GM12875 (cell line): ENCODE data around the gene ACOT13.
"Not testable (repeated sequence)": the region's sequence is repeated elsewhere in the genome, so short reads cannot be mapped to it uniquely, and the experiment has no call there.

Experiments used
- H3K4me3 ChIP-seq: one replicate; pipeline ENCODE4 v1.5.1; 2011; ENCODE audit warnings: low read depth, low read length, control low read depth
- TF ChIP-seq, protein P1 (sequence below): IDR thresholded peaks from 2 replicates; pipeline ENCODE4 v1.5.1; 2011; ENCODE audit warnings: low read depth, mild to moderate bottlenecking, control low read depth, inconsistent platforms, low read length, moderate library complexity, borderline replicate concordance; ENCODE audit not compliant: insufficient read depth

ACOT13 gene

DNA sequence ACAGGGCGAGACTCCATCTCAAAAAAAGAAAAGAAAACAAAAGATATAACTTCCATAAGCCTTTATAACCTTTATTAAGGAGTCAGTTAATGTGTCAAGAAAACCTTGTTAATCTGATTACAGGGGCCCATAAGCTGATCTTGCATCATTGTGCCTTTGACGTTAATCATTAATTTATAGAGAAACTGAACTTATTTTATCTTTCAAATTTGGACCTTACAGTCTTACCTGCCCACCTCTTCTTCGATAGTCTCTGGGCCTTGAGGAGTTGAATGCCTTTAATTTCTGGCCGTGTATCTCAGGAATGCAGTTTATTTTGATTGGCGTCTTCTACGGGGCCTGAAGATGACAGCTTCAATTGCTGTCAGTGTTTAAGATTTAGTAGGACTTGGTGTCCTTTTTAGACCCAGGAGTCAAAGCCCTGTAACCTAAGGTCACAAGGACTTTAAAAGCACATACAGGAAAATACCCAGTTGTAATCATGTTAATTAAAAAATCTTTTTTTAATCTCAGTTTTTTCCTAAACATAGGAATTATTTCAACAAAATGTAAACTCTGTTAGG is 5.8 kb downstream of the ACOT13 start:
- no peak overlapping the region for H3K4me3 ChIP-seq
- TF ChIP-seq, protein P1, sequence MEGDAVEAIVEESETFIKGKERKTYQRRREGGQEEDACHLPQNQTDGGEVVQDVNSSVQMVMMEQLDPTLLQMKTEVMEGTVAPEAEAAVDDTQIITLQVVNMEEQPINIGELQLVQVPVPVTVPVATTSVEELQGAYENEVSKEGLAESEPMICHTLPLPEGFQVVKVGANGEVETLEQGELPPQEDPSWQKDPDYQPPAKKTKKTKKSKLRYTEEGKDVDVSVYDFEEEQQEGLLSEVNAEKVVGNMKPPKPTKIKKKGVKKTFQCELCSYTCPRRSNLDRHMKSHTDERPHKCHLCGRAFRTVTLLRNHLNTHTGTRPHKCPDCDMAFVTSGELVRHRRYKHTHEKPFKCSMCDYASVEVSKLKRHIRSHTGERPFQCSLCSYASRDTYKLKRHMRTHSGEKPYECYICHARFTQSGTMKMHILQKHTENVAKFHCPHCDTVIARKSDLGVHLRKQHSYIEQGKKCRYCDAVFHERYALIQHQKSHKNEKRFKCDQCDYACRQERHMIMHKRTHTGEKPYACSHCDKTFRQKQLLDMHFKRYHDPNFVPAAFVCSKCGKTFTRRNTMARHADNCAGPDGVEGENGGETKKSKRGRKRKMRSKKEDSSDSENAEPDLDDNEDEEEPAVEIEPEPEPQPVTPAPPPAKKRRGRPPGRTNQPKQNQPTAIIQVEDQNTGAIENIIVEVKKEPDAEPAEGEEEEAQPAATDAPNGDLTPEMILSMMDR = no peak

DNA sequence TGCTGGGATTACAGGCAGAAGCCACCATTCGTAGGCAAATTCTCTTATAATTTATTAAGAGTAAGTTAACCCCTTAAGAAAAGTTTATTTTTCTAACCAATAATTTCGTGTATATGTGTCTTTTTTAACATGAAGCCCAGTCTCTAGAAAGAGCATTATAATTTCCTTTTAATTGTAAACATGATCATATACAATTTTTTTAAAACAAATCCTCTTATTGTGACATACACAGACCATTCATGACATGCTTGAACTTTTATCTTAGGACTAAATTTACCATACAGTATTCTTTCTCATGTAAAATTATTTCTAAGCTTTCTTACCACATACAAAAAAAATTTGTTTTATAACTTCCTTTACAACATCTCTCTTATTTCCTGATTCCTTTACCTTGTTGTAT is 6.7 kb downstream of the ACOT13 start:
- TF ChIP-seq, protein P1 = no peak
- no peak overlapping the region for H3K4me3 ChIP-seq

DNA sequence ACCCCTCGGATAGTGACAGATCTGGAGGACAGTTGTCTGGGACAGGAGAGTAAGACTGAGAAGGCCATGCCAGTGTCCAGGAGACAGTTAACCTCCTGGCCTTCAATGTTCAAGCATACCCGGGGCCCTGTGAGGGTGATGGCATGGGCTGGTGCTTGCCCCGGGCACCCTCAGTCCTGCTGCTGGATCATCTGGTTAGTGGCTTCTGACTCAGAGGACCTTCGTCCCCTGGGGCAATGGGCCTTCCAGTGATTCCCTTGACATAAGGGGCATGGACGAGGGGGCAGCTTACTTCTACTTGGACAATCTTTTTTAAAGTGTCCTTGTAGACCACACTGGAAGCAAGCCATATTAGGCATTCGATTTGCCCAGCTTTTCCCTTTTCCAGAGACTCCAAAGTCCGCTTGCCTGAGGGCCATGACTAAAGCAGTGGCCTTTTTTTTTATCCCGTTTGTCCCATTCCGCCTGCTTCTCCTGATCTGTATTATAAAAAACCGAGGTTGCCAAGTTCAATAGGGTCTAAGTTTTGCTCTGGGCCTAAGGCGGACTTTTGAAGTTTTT is 12.0 kb downstream of the ACOT13 start:
- H3K4me3 ChIP-seq = not testable (repeated sequence)

DNA sequence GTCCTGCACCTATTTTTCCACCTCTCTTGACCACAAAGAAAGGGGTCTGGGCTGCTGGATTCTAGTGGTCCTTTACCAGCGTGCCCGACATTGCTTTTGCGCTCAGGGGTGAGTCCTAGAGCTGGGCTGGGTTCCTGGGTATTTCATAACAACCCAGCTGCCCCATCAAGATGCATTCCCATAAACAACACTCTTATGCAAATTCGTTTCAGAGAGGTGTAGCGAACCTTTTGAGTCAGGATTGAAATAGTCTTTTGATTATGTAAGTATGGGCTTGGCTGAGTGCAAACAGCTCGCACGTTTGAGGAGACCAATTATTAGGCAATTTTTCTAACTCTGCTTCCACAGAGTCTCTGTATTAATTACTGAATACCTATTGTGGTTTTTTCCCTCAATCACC is 13.7 kb downstream of the ACOT13 start:
- H3K4me3 ChIP-seq = no peak overlapping the region
- TF ChIP-seq, protein P1 = no peak

DNA sequence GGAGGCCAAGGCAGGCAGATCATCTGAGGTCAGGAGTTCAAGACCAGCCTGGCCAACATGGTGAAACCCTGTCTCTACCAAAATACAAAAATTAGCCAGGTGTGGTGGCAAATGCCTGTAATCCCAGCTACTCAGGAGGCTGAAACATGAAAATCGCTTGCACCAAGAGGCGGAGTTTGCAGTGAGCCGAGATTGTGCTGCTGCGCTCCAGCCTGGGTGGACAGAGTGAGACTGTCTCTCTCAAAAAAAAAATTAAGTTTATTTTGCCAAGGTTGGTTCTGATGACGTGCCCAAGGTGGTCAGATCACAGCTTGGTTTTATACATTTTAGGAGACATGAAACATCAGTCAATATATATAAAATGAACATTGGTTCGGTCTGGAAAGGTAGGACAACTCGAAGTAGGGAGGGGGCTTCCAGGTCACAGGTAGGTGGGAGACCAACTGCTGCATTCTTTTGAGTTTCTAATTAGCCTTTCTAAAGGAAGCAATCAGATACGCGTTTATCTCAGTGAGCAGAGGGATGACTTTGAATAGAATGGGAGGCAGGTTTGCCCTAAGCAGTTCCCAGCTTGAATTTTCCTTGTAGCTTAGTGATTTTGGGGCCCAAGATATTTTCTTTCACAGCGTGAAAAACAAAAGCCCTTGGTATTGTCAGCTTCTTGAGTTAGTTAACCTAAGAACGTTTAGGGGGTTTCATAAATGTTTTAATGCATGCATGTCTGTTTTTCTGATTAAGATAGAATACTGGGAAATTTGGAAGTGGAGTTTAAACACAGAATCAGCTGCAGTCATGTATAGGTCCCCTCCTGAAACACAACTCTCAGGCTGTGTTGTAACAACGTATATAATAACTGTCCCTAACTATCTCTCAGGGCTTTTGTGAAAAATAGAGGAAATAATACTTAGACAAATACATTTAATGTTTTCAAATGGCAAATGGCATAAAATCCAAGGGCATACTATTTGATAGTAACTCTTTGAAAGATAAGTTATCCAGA is 16.7 kb downstream of the ACOT13 start:
- no peak overlapping the region for H3K4me3 ChIP-seq
- TF ChIP-seq, protein P1 = no peak

DNA sequence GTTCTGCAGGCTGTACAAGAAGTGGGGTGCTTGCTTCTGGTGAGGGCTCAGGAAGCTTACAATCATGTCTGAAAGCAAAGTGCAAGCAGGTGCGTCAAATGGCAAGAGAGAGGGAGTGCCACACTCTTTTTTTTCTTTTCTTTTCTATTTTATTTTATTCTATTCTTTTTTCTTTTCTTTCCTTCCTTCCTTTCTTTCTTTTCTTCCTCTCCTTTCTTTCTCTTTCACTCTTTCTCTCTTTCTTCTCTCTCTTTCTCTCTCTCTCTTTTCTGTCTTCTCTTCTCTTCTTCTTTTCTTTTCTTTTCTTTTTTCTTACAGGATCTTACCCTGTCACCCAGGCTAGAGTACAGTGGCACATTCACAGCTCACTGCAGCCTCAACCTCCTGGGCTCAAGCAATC is 19.5 kb downstream of the ACOT13 start:
- no peak overlapping the region for H3K4me3 ChIP-seq
- TF ChIP-seq, protein P1 = no peak

DNA sequence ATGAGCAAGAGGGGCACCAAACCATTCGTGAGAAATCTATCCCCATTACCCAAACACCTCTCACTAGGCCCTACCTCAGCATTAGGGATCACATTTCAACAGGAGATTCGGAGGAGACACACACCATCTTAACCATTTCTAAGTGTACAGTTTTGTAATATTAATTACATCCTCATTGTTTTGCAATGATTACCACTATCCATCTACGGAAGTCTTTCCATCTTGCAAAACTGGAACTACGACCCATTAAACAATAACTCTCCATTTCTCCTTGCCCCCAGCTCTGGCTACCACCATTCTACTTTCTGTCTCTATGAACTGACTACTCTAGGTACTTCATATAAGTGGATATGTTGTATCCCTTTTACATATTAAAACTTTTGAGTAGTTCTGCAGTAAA is 20.1 kb downstream of the ACOT13 start:
- no peak overlapping the region for H3K4me3 ChIP-seq
- TF ChIP-seq, protein P1 = no peak
